SK-N-SH (cell line): ENCODE measurements around the gene SETBP1. TPM values are rescaled to one million over a fixed set of nuclear protein-coding genes. Genes with fewer than 3 reads are reported as not detected.

Source experiments
- CTCF ChIA-PET: fragments of 300-600, 350-600 bp; formaldehyde crosslinking; extraction: SDS; loops from one replicate; lab custom pipeline; 2021; lab: Yijun Ruan, JAX
- POLR2A ChIA-PET: fragments of 350-600 bp; sonication (Branson Sonifier 250); formaldehyde crosslinking; extraction: SDS; loops from one replicate; lab custom pipeline; 2020; ENCODE audit warnings: antibody characterized with exemption, inconsistent platforms; lab: Yijun Ruan, JAX
- DNase-seq: peaks from one replicate; pipeline ENCODE4 v3.0.0; 2012
- H2AFZ ChIP-seq: fragments of 200-600 bp; sonication (generic); 2 replicates; pipeline ENCODE4 v1.8.1; 2016; ENCODE audit warnings: antibody characterized with exemption, mild to moderate bottlenecking, low read depth
- H3F3A ChIP-seq: fragments of 200-600 bp; sonication (generic); replicated peaks from 2 replicates; pipeline ENCODE3; 2016; ENCODE audit warnings: antibody characterized with exemption, mild to moderate bottlenecking; ENCODE audit not compliant: insufficient read depth
- H3K27ac ChIP-seq, 2 experiments: fragments of 200-500 bp in 1 of 2; fragments of 200-600 bp in 1 of 2; sonication (Bioruptor generic) in 1 of 2; sonication (generic), shearing (Covaris generic) in 1 of 2; 2 replicates each; pipeline versions ENCODE4 v1.5.1 to v1.6.1; 2014 to 2016; ENCODE audit warnings: low read depth in 2 of 2, inconsistent platforms in 1 of 2, low read length in 1 of 2, mild to moderate bottlenecking in 1 of 2, mixed read lengths in 1 of 2
- H3K27me3 ChIP-seq: fragments of 200-600 bp; sonication (generic), shearing (Covaris generic); 2 replicates; pipeline ENCODE4 v1.6.1; 2016; ENCODE audit warnings: mixed run types; ENCODE audit not compliant: insufficient read depth
- H3K36me3 ChIP-seq, 2 experiments: fragments of 200-500 bp in 1 of 2; fragments of 200-600 bp in 1 of 2; sonication (Bioruptor generic) in 1 of 2; sonication (generic) in 1 of 2; replicated peaks in 1 of 2; 2 replicates each; pipeline versions ENCODE3 to v1.5.1; 2014 to 2016; ENCODE audit warnings: low read length in 1 of 2, mild to moderate bottlenecking in 1 of 2; ENCODE audit not compliant: insufficient read depth in 2 of 2, control insufficient read depth in 1 of 2
- H3K4me1 ChIP-seq, 2 experiments: fragments of 200-500 bp in 1 of 2; fragments of 200-600 bp in 1 of 2; sonication (Bioruptor generic) in 1 of 2; sonication (generic), shearing (Covaris generic) in 1 of 2; 2 replicates each; pipeline versions ENCODE4 v1.5.1 to v1.6.1; 2014 to 2016; ENCODE audit warnings: low read depth in 1 of 2, low read length in 1 of 2, mixed run types in 1 of 2; ENCODE audit not compliant: insufficient read depth in 2 of 2, control insufficient read depth in 1 of 2
- H3K4me2 ChIP-seq: fragments of 200-600 bp; sonication (generic), shearing (Covaris generic); 2 replicates; pipeline ENCODE4 v1.6.1; 2017; ENCODE audit warnings: mixed run types
- H3K4me3 ChIP-seq, 2 experiments: fragments of 200-500 bp in 1 of 2; fragments of 200-600 bp in 1 of 2; sonication (Bioruptor generic) in 1 of 2; sonication (generic), shearing (Covaris generic) in 1 of 2; 2 replicates each; pipeline versions ENCODE4 v1.5.1 to v1.8.1; 2014 to 2016; ENCODE audit warnings: low read depth in 2 of 2, inconsistent platforms in 1 of 2, low read length in 1 of 2, mild to moderate bottlenecking in 1 of 2, mixed read lengths in 1 of 2, moderate library complexity in 1 of 2
- H3K79me2 ChIP-seq: fragments of 200-600 bp; sonication (generic); 2 replicates; pipeline ENCODE4 v1.8.1; 2017; ENCODE audit warnings: mild to moderate bottlenecking; ENCODE audit not compliant: insufficient read depth
- H3K9ac ChIP-seq: fragments of 200-600 bp; sonication (generic); 2 replicates; pipeline ENCODE4 v1.6.1; 2017; ENCODE audit warnings: mixed run types
- H3K9me2 ChIP-seq: fragments of 200-600 bp; sonication (generic); 2 replicates; pipeline ENCODE4 v1.6.1; 2017; ENCODE audit warnings: mixed run types
- H3K9me3 ChIP-seq: fragments of 200-600 bp; sonication (generic); 2 replicates; pipeline ENCODE4 v1.6.1; 2017; ENCODE audit warnings: mixed run types, mild to moderate bottlenecking, moderate library complexity
- H4K20me1 ChIP-seq: fragments of 200-600 bp; sonication (generic); 2 replicates; pipeline ENCODE4 v1.6.1; 2017; ENCODE audit warnings: mild to moderate bottlenecking, mixed run types; ENCODE audit not compliant: insufficient read depth
- CHD2 ChIP-seq: fragments of 150-350 bp; IDR thresholded peaks from 2 replicates; pipeline ENCODE4 v1.6.1; 2018; ENCODE audit warnings: low read length; ENCODE audit not compliant: partially characterized antibody
- CTCF ChIP-seq: fragments of 200-600 bp; sonication (generic); IDR thresholded peaks from 2 replicates; pipeline ENCODE4 v1.6.1; 2017; ENCODE audit warnings: antibody characterized with exemption, mild to moderate bottlenecking, moderate library complexity
- ELF1 ChIP-seq: IDR thresholded peaks from 2 replicates; pipeline ENCODE4 v1.4.0; 2012
- FOXJ3 ChIP-seq: sonication (generic); formaldehyde crosslinking; IDR thresholded peaks from 2 replicates; pipeline ENCODE4 v1.5.1; 2020; ENCODE audit warnings: mild to moderate bottlenecking, missing genetic modification reagents
- GATA2 ChIP-seq: sonication (generic); formaldehyde crosslinking; IDR thresholded peaks from 2 replicates; pipeline ENCODE4 v1.5.0; 2020; ENCODE audit warnings: mild to moderate bottlenecking, missing genetic modification reagents
- NFIC ChIP-seq: IDR thresholded peaks from 2 replicates; pipeline ENCODE4 v1.4.0; 2012; ENCODE audit warnings: borderline replicate concordance
- NRF1 ChIP-seq: IDR thresholded peaks from 2 replicates; pipeline ENCODE4 v1.6.1; 2012; ENCODE audit warnings: low read depth, mild to moderate bottlenecking, low read length
- REST ChIP-seq: IDR thresholded peaks from 2 replicates; pipeline ENCODE4 v1.6.1; 2012; ENCODE audit warnings: mild to moderate bottlenecking, low read depth, low read length, moderate library complexity
- RFX5 ChIP-seq: IDR thresholded peaks from 2 replicates; pipeline ENCODE4 v1.6.1; 2012; ENCODE audit warnings: mild to moderate bottlenecking, improper control_type of control experiment, low read length
- SIN3A ChIP-seq: IDR thresholded peaks from 2 replicates; pipeline ENCODE4 v1.6.1; 2012; ENCODE audit warnings: low read depth, mild to moderate bottlenecking, low read length, moderate library complexity, borderline replicate concordance
- TEAD4 ChIP-seq: IDR thresholded peaks from 2 replicates; pipeline ENCODE4 v1.4.0; 2012; ENCODE audit warnings: mild to moderate bottlenecking, borderline replicate concordance; ENCODE audit not compliant: insufficient read depth
- USF2 ChIP-seq: fragments of 150-350 bp; IDR thresholded peaks from 2 replicates; pipeline ENCODE4 v1.6.1; 2017; ENCODE audit warnings: antibody characterized with exemption, low read length, low read depth, borderline replicate concordance
- YY1 ChIP-seq: IDR thresholded peaks from 2 replicates; pipeline ENCODE4 v1.4.0; 2012; ENCODE audit warnings: low read depth, mild to moderate bottlenecking
- WGBS: methylation state at CpG from one replicate; pipeline ENCODE4 v1.1.6; 2017; ENCODE audit warnings: low lambda C conversion rate; 5-methylcytosine and 5-hydroxymethylcytosine counted together
- polyA plus RNA-seq, 3 experiments: library from polyadenylated mRNA; depleted of rRNA; stranded (reverse); fragments of >200 nt; gene quantifications; 2 replicates each; pipeline ENCODE4 v1.2.3, GENCODE V29; 2012

The SETBP1 gene
- polyA plus RNA-seq, 1 of the 3 experiments (the other 2 are of a cell fraction), result 3.0 TPM

GRCh38 chr18:45086777-45087176, 406.1 kb downstream of the SETBP1 start:
- Histone ChIP-seq H3K4me3 (no peak overlapping the region), H3K9ac (no peak overlapping the region), H3K4me2 (no peak overlapping the region), H3F3A (no peaks in the 10 kb centered on the region), H3K27me3 (no peaks in the 10 kb centered on the region)
- no peak for DNase-seq
- 76% methylated on average over 3 of the region's 3 CpGs for WGBS
- POLR2A ChIA-PET, result no interaction called here
- TF ChIP-seq ELF1 (no peak), NRF1 (no peak), YY1 (no peak), RFX5 (no peak), CTCF (no peak), CHD2 (no peak), REST (no peak), USF2 (no peak), GATA2 (no peak), SIN3A (no peak), FOXJ3 (CRISPR knock-in tag) (no peak), NFIC (no peak), TEAD4 (no peak)
- TF ChIP-seq, all 33 proteins: peak for 0
- no peak overlapping the region for H2AFZ ChIP-seq
- H3K9me3 ChIP-seq, result no peaks in the 10 kb centered on the region
- no peaks in the 10 kb centered on the region for H3K36me3 ChIP-seq
- no peaks in the 10 kb centered on the region for H4K20me1 ChIP-seq
- H3K4me1 ChIP-seq, result no peaks in the 10 kb centered on the region; a peak in 1 of 4 replicates
- no peaks in the 10 kb centered on the region for H3K79me2 ChIP-seq
- H3K27ac ChIP-seq, result no peak overlapping the region
- CTCF ChIA-PET, result no interaction called here
- H3K9me2 ChIP-seq, result no peaks in the 10 kb centered on the region
